A673 (cell line): ENCODE results near the gene KIAA1614. TPM values are rescaled to one million over a fixed set of nuclear protein-coding genes. Genes with fewer than 3 reads are reported as not detected.

Experiments
- BruUV-seq: library from RNA; stranded (reverse); fragments of 400-500 nt; replicated peaks from 2 replicates; lab custom pipeline; 2021; lab: Mats Ljungman, UMichigan
- CTCF ChIA-PET: fragments of 300-600 bp; sonication (Branson Sonifier 250); formaldehyde crosslinking; loops from one replicate; lab custom pipeline; 2022; ENCODE audit warnings: antibody characterized with exemption; lab: Charles Lee
- POLR2A ChIA-PET: fragments of 300-600 bp; sonication (Branson Sonifier 250); formaldehyde crosslinking; loops from one replicate; lab custom pipeline; 2022; ENCODE audit warnings: antibody characterized with exemption; ENCODE audit not compliant: low non-redundant PET; lab: Charles Lee
- DNase-seq: peaks from one replicate; pipeline ENCODE4 v3.0.0-alpha.2; 2015; ENCODE audit warnings: low spot score
- H3K27ac ChIP-seq: fragments of 200-600 bp; sonication (generic); 2 replicates; pipeline ENCODE4 v1.5.1; 2016; ENCODE audit warnings: mixed run types, low read depth, mild to moderate bottlenecking, mixed read lengths, antibody characterized with exemption, low read length; ENCODE audit not compliant: poor library complexity, severe bottlenecking
- H3K27me3 ChIP-seq: fragments of 200-600 bp; sonication (generic); replicated peaks from 2 replicates; pipeline ENCODE4 v1.6.1; 2017; ENCODE audit warnings: mixed run types, low read depth, mild to moderate bottlenecking, mixed read lengths, antibody characterized with exemption, low read length; ENCODE audit not compliant: insufficient read depth, poor library complexity
- H3K36me3 ChIP-seq: fragments of 200-600 bp; sonication (generic); 2 replicates; pipeline ENCODE4 v1.6.1; 2016; ENCODE audit warnings: mixed run types, mild to moderate bottlenecking, mixed read lengths, antibody characterized with exemption, low read length; ENCODE audit not compliant: insufficient read depth, poor library complexity, severe bottlenecking
- H3K4me1 ChIP-seq: fragments of 200-600 bp; sonication (generic); 2 replicates; pipeline ENCODE4 v1.6.1; 2017; ENCODE audit warnings: mixed run types, mild to moderate bottlenecking, mixed read lengths, antibody characterized with exemption, low read length; ENCODE audit not compliant: insufficient read depth, poor library complexity, severe bottlenecking
- H3K4me3 ChIP-seq: fragments of 200-600 bp; sonication (generic); 2 replicates; pipeline ENCODE4 v1.5.1; 2016; ENCODE audit warnings: low read depth, mixed run types, mild to moderate bottlenecking, mixed read lengths, low read length; ENCODE audit not compliant: poor library complexity, severe bottlenecking
- H3K9me3 ChIP-seq: fragments of 200-600 bp; sonication (generic); 2 replicates; pipeline ENCODE4 v1.6.1; 2016; ENCODE audit warnings: mixed run types, low read depth, mild to moderate bottlenecking, mixed read lengths, antibody characterized with exemption, low read length; ENCODE audit not compliant: poor library complexity, severe bottlenecking
- EZH2 ChIP-seq: fragments of 200-600 bp; sonication (generic); IDR thresholded peaks from 2 replicates; pipeline ENCODE4 v1.6.1; 2017; ENCODE audit warnings: borderline replicate concordance, low read depth, mild to moderate bottlenecking, mixed read lengths, antibody characterized with exemption, low read length; ENCODE audit not compliant: poor library complexity, severe bottlenecking
- intact Hi-C: fragments of 100-400 bp; cut with micrococcal nuclease; formaldehyde crosslinking; loops from one replicate; pipeline ENCODE4 v1.10.0; 2022; ENCODE audit not compliant: unreplicated experiment
- total RNA-seq: library from RNA; stranded (reverse); gene quantifications from 2 replicates; pipeline ENCODE4 v1.2.3, GENCODE V29; 2021
- TF ChIP-seq, protein P1 (sequence below): fragments of 300-800, 200-600 bp; sonication (generic); conservative IDR thresholded peaks from 2 replicates; pipeline ENCODE4 v1.5.1; 2017; ENCODE audit warnings: low read depth, mild to moderate bottlenecking, antibody characterized with exemption, low read length, moderate library complexity, mixed read lengths

The KIAA1614 gene
- total RNA-seq, 1 experiment from 2014 or later = 0.67 TPM

DNA sequence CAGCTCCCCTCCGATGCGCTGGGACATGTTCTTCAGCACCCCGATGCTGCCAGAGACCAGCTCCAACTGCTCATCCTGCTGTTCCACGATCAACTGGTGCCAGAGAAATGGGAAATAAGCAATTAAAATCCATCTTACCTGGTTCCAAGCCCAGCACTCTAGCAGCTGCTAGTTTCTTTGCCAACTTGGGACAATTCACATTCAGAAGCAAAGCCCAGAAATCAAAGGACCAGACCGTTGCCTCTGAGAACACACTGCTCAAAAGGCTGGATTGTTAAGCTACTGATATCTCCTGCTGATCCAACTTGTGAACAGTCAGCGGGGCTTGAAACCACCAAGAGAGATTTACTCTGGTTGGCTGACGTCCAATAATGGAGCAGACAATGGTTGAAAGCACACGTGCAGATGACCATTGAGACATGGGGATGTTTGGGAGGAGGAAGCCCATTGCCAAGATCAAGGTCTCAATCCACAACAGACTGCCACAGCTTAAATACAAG is 75.6 kb downstream of the KIAA1614 start:
- H3K9me3 ChIP-seq = no peaks in the 10 kb centered on the region
- no peak for TF ChIP-seq EZH2
- TF ChIP-seq, protein P1, sequence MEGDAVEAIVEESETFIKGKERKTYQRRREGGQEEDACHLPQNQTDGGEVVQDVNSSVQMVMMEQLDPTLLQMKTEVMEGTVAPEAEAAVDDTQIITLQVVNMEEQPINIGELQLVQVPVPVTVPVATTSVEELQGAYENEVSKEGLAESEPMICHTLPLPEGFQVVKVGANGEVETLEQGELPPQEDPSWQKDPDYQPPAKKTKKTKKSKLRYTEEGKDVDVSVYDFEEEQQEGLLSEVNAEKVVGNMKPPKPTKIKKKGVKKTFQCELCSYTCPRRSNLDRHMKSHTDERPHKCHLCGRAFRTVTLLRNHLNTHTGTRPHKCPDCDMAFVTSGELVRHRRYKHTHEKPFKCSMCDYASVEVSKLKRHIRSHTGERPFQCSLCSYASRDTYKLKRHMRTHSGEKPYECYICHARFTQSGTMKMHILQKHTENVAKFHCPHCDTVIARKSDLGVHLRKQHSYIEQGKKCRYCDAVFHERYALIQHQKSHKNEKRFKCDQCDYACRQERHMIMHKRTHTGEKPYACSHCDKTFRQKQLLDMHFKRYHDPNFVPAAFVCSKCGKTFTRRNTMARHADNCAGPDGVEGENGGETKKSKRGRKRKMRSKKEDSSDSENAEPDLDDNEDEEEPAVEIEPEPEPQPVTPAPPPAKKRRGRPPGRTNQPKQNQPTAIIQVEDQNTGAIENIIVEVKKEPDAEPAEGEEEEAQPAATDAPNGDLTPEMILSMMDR = no peak
- no peaks in the 10 kb centered on the region for H3K4me1 ChIP-seq
- DNase-seq = peak; percentile 39
- ChIA-PET CTCF (no interaction called here), POLR2A (interaction anchor here (0.5 to 0.6 kb wide), 2 partner anchors 199 to 751 kb away, joined by 3 to 5 read pairs; no protein-coding TSS in a partner anchor)
- BruUV-seq = no TSS peak
- no peak overlapping the region for H3K4me3 ChIP-seq
- no peaks in the 10 kb centered on the region for H3K27me3 ChIP-seq
- peaks cover 41% of the 10 kb centered on the region for H3K36me3 ChIP-seq
- H3K27ac ChIP-seq = no peak overlapping the region
- intact Hi-C loops = no loop called here

DNA sequence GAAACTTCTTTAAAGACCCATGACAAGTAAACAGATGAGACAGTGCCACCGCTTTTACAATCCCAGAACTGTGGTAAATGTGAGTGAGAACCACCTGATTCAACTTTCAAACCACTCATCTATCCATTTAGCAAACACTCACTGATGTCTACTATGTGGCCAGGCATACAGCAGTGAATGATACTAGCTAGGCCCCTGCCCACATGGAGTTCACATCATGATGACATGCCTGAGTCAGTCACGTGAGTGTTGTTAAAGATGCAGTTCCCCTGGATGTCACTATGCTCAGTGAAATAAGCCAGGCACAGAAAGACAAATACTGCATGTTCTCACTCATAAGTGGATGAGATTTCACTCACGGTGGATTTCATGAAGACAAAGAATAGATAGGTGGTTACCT is 81.6 kb downstream of the KIAA1614 start:
- TF ChIP-seq, protein P1 = no peak
- TF ChIP-seq EZH2 = no peak
- intact Hi-C loops = no loop called here

DNA sequence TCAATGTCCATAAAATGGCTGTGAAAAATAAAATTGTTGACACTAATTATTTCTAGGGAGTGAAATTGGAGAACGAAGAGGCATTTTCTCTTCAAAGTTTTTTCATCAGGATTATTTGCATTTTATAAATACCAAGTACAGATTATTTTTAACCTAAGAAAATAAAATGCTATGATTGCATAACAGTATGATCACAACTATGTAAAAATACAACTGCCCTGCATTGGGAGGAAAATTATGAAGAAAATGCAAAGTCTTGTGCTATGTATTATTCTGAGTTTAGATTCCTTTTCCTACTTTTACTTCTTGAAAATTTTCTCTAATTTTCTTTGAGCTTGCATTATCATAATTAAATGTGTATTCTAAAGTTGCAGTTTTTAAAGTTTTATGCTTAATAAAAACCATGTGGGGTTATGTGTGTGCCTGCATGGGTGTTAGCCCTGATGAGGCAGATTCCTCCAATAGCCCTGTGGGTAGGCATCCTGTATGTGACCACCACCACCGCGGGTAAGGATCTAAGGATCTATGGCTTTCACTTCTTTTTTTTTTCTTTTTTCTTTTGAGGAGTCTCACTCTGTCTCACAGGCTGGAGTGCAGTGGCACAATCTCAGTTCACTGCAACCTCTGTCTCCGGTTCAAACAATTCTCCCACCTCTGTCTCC is 85.3 kb downstream of the KIAA1614 start:
- Histone ChIP-seq H3K4me3 (no peak overlapping the region), H3K27me3 (no peaks in the 10 kb centered on the region), H3K36me3 (peaks cover 4% of the 10 kb centered on the region), H3K4me1 (no peaks in the 10 kb centered on the region), H3K9me3 (no peaks in the 10 kb centered on the region), H3K27ac (no peak overlapping the region)
- intact Hi-C loops = no loop called here
- ChIA-PET POLR2A (no interaction called here), CTCF (no interaction called here)
- TF ChIP-seq EZH2 = no peak
- TF ChIP-seq, protein P1 = no peak
- DNase-seq = no peak
- BruUV-seq = no TSS peak

More for the DNA sequence above, 81.6 kb downstream of the KIAA1614 start:
- ChIA-PET POLR2A (no interaction called here), CTCF (no interaction called here)
- H3K36me3 ChIP-seq = peaks cover 14% of the 10 kb centered on the region
- no peak for DNase-seq
- no peak overlapping the region for H3K4me3 ChIP-seq
- BruUV-seq = no TSS peak
- H3K9me3 ChIP-seq = no peaks in the 10 kb centered on the region
- no peaks in the 10 kb centered on the region for H3K4me1 ChIP-seq
- H3K27ac ChIP-seq = no peak overlapping the region
- no peaks in the 10 kb centered on the region for H3K27me3 ChIP-seq

Other genes with a start within 250 kb of the KIAA1614 start
- gene STX6, start 110.0 kb downstream of the KIAA1614 start, total RNA-seq = 20.5 and 21.0 TPM in 2 replicates
- gene MR1, start 121.1 kb downstream of the KIAA1614 start, total RNA-seq = 2.6 and 2.8 TPM in 2 replicates
- gene IER5, start 175.8 kb downstream of the KIAA1614 start, total RNA-seq = 25.5 and 28.2 TPM in 2 replicates